ENCODE data around the gene POLE2. TPM values are rescaled to one million over a fixed set of nuclear protein-coding genes. Genes with fewer than 3 reads are reported as not detected.

The POLE2 gene
- total and polyA plus RNA-seq, 2 of the 4 experiments (the other 2 are of a cell fraction) = 12.2 to 12.3 TPM

DNA sequence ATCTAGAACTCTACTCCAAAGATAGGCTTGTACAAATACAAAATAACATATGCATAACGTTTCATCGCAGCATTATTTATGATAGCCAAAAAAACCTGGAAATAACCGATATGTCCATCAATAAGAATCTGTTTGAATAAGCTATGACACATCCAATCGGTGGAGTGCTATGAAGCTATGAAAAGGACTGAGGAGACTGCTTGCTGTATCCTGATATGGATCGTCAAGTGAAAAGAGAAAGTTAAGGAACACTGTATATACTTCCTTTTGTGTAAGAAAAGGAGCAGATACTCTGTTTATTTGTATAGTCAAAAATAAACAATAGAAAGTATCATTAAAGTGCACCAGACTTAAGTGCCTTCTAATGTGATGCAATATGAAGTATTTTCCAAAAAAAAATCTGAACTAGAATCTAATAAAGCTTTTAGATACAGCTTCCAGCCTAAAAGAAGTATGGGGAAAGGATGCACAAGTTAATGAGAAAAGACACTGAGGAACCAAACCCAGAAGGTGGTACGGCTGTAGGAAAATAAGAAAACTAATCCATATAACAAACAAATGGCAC lies 4.3 kb upstream of the POLE2 start:
- Histone ChIP-seq H3K9ac (ENCODE audit: low read depth, low read length) (peak overlapping the region; percentile 69; the same call in 1 of the 2 replicates), H3K4me1 (ENCODE audit: control insufficient read depth, insufficient read depth, low read length) (peaks cover 3% of the 10 kb centered on the region), H3K4me2 (ENCODE audit: low read depth, low read length) (peak overlapping the region; percentile 83; the same call in 1 of the 2 replicates), H3K23ac (ENCODE audit: low read depth, low read length) (peak overlapping the region; percentile 92), H3K9me1 (ENCODE audit: insufficient read depth, low read length) (peaks cover 5% of the 10 kb centered on the region; the same call in 1 of the 2 replicates), H2BK20ac (ENCODE audit: low read depth, low read length) (no peak overlapping the region), H2BK5ac (ENCODE audit: low read depth, low read length, poor library complexity, severe bottlenecking) (peak overlapping the region; percentile 65), H3K4ac (ENCODE audit: low read depth, low read length) (peak overlapping the region; percentile 90; the same call in 1 of the 2 replicates), H2BK15ac (ENCODE audit: low read depth, low read length) (peak overlapping the region; percentile 49; the same call in 1 of the 3 replicates), H3K56ac (ENCODE audit: extremely low read depth, insufficient read depth, low read length) (peak overlapping the region; percentile 69; the same call in 1 of the 2 replicates), H3K27ac (ENCODE audit: insufficient read depth, low read length) (peak overlapping the region; percentile 79; the same call in 1 of the 2 replicates), H3K18ac (ENCODE audit: low read depth, low read length) (peak overlapping the region; percentile 65; the same call in 1 of the 2 replicates), H4K20me1 (ENCODE audit: insufficient read depth, low read length) (no peaks in the 10 kb centered on the region), H3K79me1 (ENCODE audit: low read depth in 1 of 2, low read length in 2 of 2) (peaks cover 11 to 24% of the 10 kb centered on the region in 2 experiments), H4K91ac (ENCODE audit: insufficient read depth, low read depth, low read length) (no peak overlapping the region), H3K14ac (replicated peaks; ENCODE audit: low read depth, low read length) (peak overlapping the region; percentile 80), H3K4me3 (ENCODE audit: insufficient read depth, low read depth, low read length) (peak overlapping the region; percentile 68; the same call in 1 of the 2 replicates), H3K27me3 (ENCODE audit: control insufficient read depth, insufficient read depth, low read length) (no peaks in the 10 kb centered on the region), H2AFZ (replicated peaks; ENCODE audit: low read length, poor library complexity) (peak overlapping the region; percentile 65), H4K8ac (ENCODE audit: low read depth in 2 of 2, low read length in 2 of 2) (peak overlapping the region; percentile 43 to 82), H3K36me3 (ENCODE audit: control insufficient read depth, insufficient read depth, low read length) (no peaks in the 10 kb centered on the region), H2AK9ac (replicated peaks; ENCODE audit: low read depth, low read length, poor library complexity) (no peak overlapping the region), H4K5ac (ENCODE audit: low read depth, low read length) (peak overlapping the region; percentile 80; the same call in 1 of the 2 replicates), H3K9me3 (ENCODE audit: control insufficient read depth, insufficient read depth, low read length) (no peaks in the 10 kb centered on the region), H2BK120ac (ENCODE audit: low read depth, low read length) (peak overlapping the region; percentile 78; the same call in 1 of the 2 replicates), H2AK5ac (ENCODE audit: low read depth, low read length) (no peak overlapping the region)
- POLR2A ChIA-PET (ENCODE audit: unreplicated experiment) = no interaction called here
- TF ChIP-seq CTCF (conservative IDR thresholded peaks at IDR 0.05; ENCODE audit: low read depth, low read length) = no peak
- TF ChIP-seq ELK1 (IDR thresholded peaks at IDR 0.05; ENCODE audit: borderline replicate concordance, low read depth, low read length) = no peak
- TF ChIP-seq RFX5 (IDR thresholded peaks at IDR 0.05; ENCODE audit: low read depth, low read length) = no peak
- peak; percentile 44; the same call in 1 of the 2 replicates for TF ChIP-seq CEBPB (IDR thresholded peaks at IDR 0.05; ENCODE audit: low read depth, low read length)
- TF ChIP-seq POLR2A (IDR thresholded peaks at IDR 0.05; ENCODE audit: low read depth, low read length) = no peak
- WGBS, 2 experiments (ENCODE audit: extremely low coverage in 2 of 2, insufficient read length in 1 of 2) = no CpG with 5 or more reads among the region's 6 CpGs
- DNase-seq (peak; percentile 8), ATAC-seq (ENCODE audit: low read depth) (no peak)
- dilution Hi-C loops (cut with HindIII; ENCODE audit: low sequenced_read_pairs, unreplicated experiment) (no loop called here), in situ Hi-C loops (cut with MboI; ENCODE audit: low sequenced_read_pairs) (loop anchor here (5.0 kb wide), 1 partner anchor 75 kb away; the partner anchor contains the start of gene KLHDC2), intact Hi-C loops (cut with micrococcal nuclease) (loop anchor here (5.0 kb wide), 1 partner anchor 60 kb away; no protein-coding TSS in a partner anchor)
- CTCF ChIA-PET = interaction anchor here (0.5 kb wide), 1 partner anchor 9 kb away, joined by 5 read pairs; no protein-coding TSS in a partner anchor
- no TSS peak for BruUV-seq (replicated peaks)

All from IMR-90 (cell line).